SK-N-SH treated with all-trans-retinoic acid at 6 μM for 48 hours (cell line): ENCODE measurements around the gene OSBPL3.

Experiments used
- ATAC-seq: fragments of 200-7000 bp; cut with Tn5 transposase; 3 replicates; pipeline ENCODE4 v1.9.1; 2020; ENCODE audit warnings: mild to moderate bottlenecking, moderate library complexity
- BACH2 ChIP-seq: fragments of 250-450 bp; sonication (Bioruptor Pico); IDR thresholded peaks from 2 replicates; pipeline ENCODE4 v1.9.0; 2021; ENCODE audit warnings: mild to moderate bottlenecking, borderline replicate concordance
- CREB5 ChIP-seq: fragments of 250-450 bp; sonication (Bioruptor Pico); IDR thresholded peaks from 2 replicates; pipeline ENCODE4 v1.5.1; 2020; ENCODE audit warnings: low read depth, mild to moderate bottlenecking, moderate library complexity
- CSDC2 ChIP-seq: fragments of 250-450 bp; sonication (Bioruptor Pico); IDR thresholded peaks from 2 replicates; pipeline ENCODE4 v1.5.0; 2020; ENCODE audit warnings: mild to moderate bottlenecking, moderate library complexity
- CSRNP3 ChIP-seq: fragments of 250-450 bp; sonication (Bioruptor Pico); IDR thresholded peaks from 2 replicates; pipeline ENCODE4 v1.5.1; 2021; ENCODE audit warnings: mild to moderate bottlenecking, moderate library complexity
- ISL1 ChIP-seq: fragments of 250-450 bp; sonication (Bioruptor Pico); IDR thresholded peaks from 2 replicates; pipeline ENCODE4 v2.1.2; 2022; ENCODE audit warnings: mild to moderate bottlenecking, moderate library complexity
- OSR1 ChIP-seq: fragments of 250-450 bp; sonication (Bioruptor Pico); IDR thresholded peaks from 2 replicates; pipeline ENCODE4 v1.8.0; 2022; ENCODE audit warnings: moderate library complexity, mild to moderate bottlenecking, inconsistent platforms
- RARB ChIP-seq: fragments of 250-450 bp; sonication (Bioruptor Pico); IDR thresholded peaks from 2 replicates; pipeline ENCODE4 v1.8.0; 2021; ENCODE audit warnings: mild to moderate bottlenecking, moderate library complexity
- TCF4 ChIP-seq: fragments of 250-450 bp; sonication (Bioruptor Pico); IDR thresholded peaks from 2 replicates; pipeline ENCODE4 v1.8.0; 2021; ENCODE audit warnings: mild to moderate bottlenecking, moderate library complexity, borderline replicate concordance
- TOX ChIP-seq: fragments of 250-450 bp; sonication (Bioruptor Pico); IDR thresholded peaks from 2 replicates; pipeline ENCODE4 v1.8.0; 2021; ENCODE audit warnings: mild to moderate bottlenecking, moderate library complexity, borderline replicate concordance
- ZC3H10 ChIP-seq: fragments of 250-450 bp; sonication (Bioruptor Pico); IDR thresholded peaks from 2 replicates; pipeline ENCODE4 v1.5.1; 2021; ENCODE audit warnings: mild to moderate bottlenecking, moderate library complexity
- ZFP3 ChIP-seq: fragments of 250-450 bp; sonication (Bioruptor Pico); IDR thresholded peaks from 2 replicates; pipeline ENCODE4 v1.5.0; 2020; ENCODE audit warnings: mild to moderate bottlenecking, moderate library complexity
- ZNF565 ChIP-seq: fragments of 450-650 bp; formaldehyde crosslinking; conservative IDR thresholded peaks from 2 replicates; pipeline ENCODE4 v1.5.0; 2020; ENCODE audit warnings: low read depth, mild to moderate bottlenecking, moderate library complexity
- ZNF70 ChIP-seq: fragments of 450-650 bp; formaldehyde crosslinking; IDR thresholded peaks from 2 replicates; pipeline ENCODE4 v1.5.0; 2020; ENCODE audit warnings: mild to moderate bottlenecking, moderate library complexity
- ZNF8 ChIP-seq: fragments of 450-650 bp; formaldehyde crosslinking; IDR thresholded peaks from 2 replicates; pipeline ENCODE4 v1.5.0; 2020; ENCODE audit warnings: mild to moderate bottlenecking, moderate library complexity
- TF ChIP-seq, protein P1 (sequence below): fragments of 250-450 bp; sonication (Bioruptor Pico); IDR thresholded peaks from 2 replicates; pipeline ENCODE4 v1.5.0; 2020; ENCODE audit warnings: mild to moderate bottlenecking, moderate library complexity
- TF ChIP-seq, protein P2 (sequence below): fragments of 250-450 bp; sonication (Bioruptor Pico); IDR thresholded peaks from 2 replicates; pipeline ENCODE4 v1.8.0; 2021; ENCODE audit warnings: low read depth, mild to moderate bottlenecking, moderate library complexity, borderline replicate concordance
- TF ChIP-seq, protein P3 (sequence below): fragments of 250-450 bp; sonication (Bioruptor Pico); IDR thresholded peaks from 2 replicates; pipeline ENCODE4 v1.8.0; 2020; ENCODE audit warnings: mild to moderate bottlenecking, moderate library complexity, borderline replicate concordance

OSBPL3 gene

GRCh38 chr7:24820730-24821044 lies 159.3 kb downstream of the OSBPL3 start:
- peak; percentile 60 for ATAC-seq
- TF ChIP-seq CREB5 (CRISPR knock-in tag) (no peak), TCF4 (no peak), RARB (CRISPR knock-in tag) (no peak), ZNF70 (CRISPR knock-in tag) (no peak), OSR1 (no peak)

GRCh38 chr7:24819916-24820689 lies 159.9 kb downstream of the OSBPL3 start:
- TF ChIP-seq ZNF70 (CRISPR knock-in tag) (no peak), ISL1 (CRISPR knock-in tag) (no peak), OSR1 (no peak), BACH2 (CRISPR knock-in tag) (no peak), TCF4 (no peak), CREB5 (CRISPR knock-in tag) (no peak), TOX (no peak), CSDC2 (CRISPR knock-in tag) (no peak), ZC3H10 (no peak), ZNF565 (CRISPR knock-in tag) (no peak), ZFP3 (CRISPR knock-in tag) (no peak)
- TF ChIP-seq, protein P1, sequence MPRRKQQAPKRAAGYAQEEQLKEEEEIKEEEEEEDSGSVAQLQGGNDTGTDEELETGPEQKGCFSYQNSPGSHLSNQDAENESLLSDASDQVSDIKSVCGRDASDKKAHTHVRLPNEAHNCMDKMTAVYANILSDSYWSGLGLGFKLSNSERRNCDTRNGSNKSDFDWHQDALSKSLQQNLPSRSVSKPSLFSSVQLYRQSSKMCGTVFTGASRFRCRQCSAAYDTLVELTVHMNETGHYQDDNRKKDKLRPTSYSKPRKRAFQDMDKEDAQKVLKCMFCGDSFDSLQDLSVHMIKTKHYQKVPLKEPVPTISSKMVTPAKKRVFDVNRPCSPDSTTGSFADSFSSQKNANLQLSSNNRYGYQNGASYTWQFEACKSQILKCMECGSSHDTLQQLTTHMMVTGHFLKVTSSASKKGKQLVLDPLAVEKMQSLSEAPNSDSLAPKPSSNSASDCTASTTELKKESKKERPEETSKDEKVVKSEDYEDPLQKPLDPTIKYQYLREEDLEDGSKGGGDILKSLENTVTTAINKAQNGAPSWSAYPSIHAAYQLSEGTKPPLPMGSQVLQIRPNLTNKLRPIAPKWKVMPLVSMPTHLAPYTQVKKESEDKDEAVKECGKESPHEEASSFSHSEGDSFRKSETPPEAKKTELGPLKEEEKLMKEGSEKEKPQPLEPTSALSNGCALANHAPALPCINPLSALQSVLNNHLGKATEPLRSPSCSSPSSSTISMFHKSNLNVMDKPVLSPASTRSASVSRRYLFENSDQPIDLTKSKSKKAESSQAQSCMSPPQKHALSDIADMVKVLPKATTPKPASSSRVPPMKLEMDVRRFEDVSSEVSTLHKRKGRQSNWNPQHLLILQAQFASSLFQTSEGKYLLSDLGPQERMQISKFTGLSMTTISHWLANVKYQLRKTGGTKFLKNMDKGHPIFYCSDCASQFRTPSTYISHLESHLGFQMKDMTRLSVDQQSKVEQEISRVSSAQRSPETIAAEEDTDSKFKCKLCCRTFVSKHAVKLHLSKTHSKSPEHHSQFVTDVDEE (CRISPR knock-in tag), result no peak
- TF ChIP-seq, protein P2, sequence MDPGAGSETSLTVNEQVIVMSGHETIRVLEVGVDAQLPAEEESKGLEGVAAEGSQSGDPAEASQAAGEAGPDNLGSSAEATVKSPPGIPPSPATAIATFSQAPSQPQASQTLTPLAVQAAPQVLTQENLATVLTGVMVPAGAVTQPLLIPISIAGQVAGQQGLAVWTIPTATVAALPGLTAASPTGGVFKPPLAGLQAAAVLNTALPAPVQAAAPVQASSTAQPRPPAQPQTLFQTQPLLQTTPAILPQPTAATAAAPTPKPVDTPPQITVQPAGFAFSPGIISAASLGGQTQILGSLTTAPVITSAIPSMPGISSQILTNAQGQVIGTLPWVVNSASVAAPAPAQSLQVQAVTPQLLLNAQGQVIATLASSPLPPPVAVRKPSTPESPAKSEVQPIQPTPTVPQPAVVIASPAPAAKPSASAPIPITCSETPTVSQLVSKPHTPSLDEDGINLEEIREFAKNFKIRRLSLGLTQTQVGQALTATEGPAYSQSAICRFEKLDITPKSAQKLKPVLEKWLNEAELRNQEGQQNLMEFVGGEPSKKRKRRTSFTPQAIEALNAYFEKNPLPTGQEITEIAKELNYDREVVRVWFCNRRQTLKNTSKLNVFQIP (CRISPR knock-in tag), result no peak
- peak; percentile 85 for ATAC-seq

GRCh38 chr7:24817339-24817738 lies 162.6 kb downstream of the OSBPL3 start:
- ATAC-seq, result no peak

More at GRCh38 chr7:24817339-24817738, 162.6 kb downstream of the OSBPL3 start:
- TF ChIP-seq ZNF8 (CRISPR knock-in tag) (no peak), CSRNP3 (CRISPR knock-in tag) (no peak)
- TF ChIP-seq, protein P3, sequence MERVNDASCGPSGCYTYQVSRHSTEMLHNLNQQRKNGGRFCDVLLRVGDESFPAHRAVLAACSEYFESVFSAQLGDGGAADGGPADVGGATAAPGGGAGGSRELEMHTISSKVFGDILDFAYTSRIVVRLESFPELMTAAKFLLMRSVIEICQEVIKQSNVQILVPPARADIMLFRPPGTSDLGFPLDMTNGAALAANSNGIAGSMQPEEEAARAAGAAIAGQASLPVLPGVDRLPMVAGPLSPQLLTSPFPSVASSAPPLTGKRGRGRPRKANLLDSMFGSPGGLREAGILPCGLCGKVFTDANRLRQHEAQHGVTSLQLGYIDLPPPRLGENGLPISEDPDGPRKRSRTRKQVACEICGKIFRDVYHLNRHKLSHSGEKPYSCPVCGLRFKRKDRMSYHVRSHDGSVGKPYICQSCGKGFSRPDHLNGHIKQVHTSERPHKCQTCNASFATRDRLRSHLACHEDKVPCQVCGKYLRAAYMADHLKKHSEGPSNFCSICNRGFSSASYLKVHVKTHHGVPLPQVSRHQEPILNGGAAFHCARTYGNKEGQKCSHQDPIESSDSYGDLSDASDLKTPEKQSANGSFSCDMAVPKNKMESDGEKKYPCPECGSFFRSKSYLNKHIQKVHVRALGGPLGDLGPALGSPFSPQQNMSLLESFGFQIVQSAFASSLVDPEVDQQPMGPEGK (CRISPR knock-in tag), result no peak
